Measurements from ENCODE around the gene MYO9B. TPM values are rescaled to one million over a fixed set of nuclear protein-coding genes. Genes with fewer than 3 reads are reported as not detected.
A peak's percentile ranks its signal among the peaks of the same experiment; 100 is the strongest.

MYO9B gene
- total RNA-seq, 3 donors from 2014 or later (not counting 1 experiment from before 2014, with no cell fraction given): 321 to 378 (median 365) TPM

GRCh38 chr19:17232258-17232657 is 156.7 kb downstream of the MYO9B start:
- no peak for TF ChIP-seq CTCF (IDR thresholded peaks at IDR 0.05)
- ATAC-seq (no peak), DNase-seq (no peak)
- Mint-ChIP-seq H3K27me3 (ENCODE audit: low read depth in 2 of 2) (no peaks in the 10 kb centered on the region), H3K36me3 (no peaks in the 10 kb centered on the region), H3K27ac (no peak overlapping the region), H3K4me1 (peaks cover 2 to 23% of the 10 kb centered on the region in 2 donors), H3K4me3 (no peak overlapping the region), H3K9me3 (no peaks in the 10 kb centered on the region)
- Histone ChIP-seq H3K27ac (ENCODE audit: low read length) (no peak overlapping the region), H3K36me3 (ENCODE audit: control insufficient read depth, insufficient read depth, low read length) (peaks cover 2% of the 10 kb centered on the region), H3K4me3 (ENCODE audit: low read length) (no peak overlapping the region), H3K4me1 (ENCODE audit: control insufficient read depth, insufficient read depth, low read length) (peaks cover 21% of the 10 kb centered on the region), H3K27me3 (ENCODE audit: control insufficient read depth, insufficient read depth, low read length) (no peaks in the 10 kb centered on the region), H3K9me3 (ENCODE audit: control insufficient read depth, insufficient read depth, low read length) (no peaks in the 10 kb centered on the region)
- WGBS (ENCODE audit: insufficient coverage): 95% methylated on average over 25 of the region's 25 CpGs
- intact Hi-C loops (cut with micrococcal nuclease): no loop called here

- peaks cover 0 to 23% of the 10 kb centered on the region in 2 donors for H3K4me1 Mint-ChIP-seq
- TF ChIP-seq CTCF (IDR thresholded peaks at IDR 0.05): no peak
- H3K27me3 Mint-ChIP-seq (ENCODE audit: low read depth in 2 of 2): no peaks in the 10 kb centered on the region
- ATAC-seq (peak; percentile 42 to 60 (median 60)), DNase-seq (peak; percentile 52 to 78)
- H3K4me3 ChIP-seq (ENCODE audit: low read length): peak overlapping the region; percentile 45
- H3K4me1 ChIP-seq (ENCODE audit: control insufficient read depth, insufficient read depth, low read length): peaks cover 16% of the 10 kb centered on the region
- no peaks in the 10 kb centered on the region for H3K36me3 Mint-ChIP-seq
- intact Hi-C loops (cut with micrococcal nuclease): loop anchor here (1.0 kb wide), 1 partner anchor 168 kb away; no protein-coding TSS in a partner anchor
- H3K9me3 ChIP-seq (ENCODE audit: control insufficient read depth, insufficient read depth, low read length): no peaks in the 10 kb centered on the region
- peak overlapping the region; percentile 76 for H3K4me3 Mint-ChIP-seq
- 26% methylated on average over 9 of the region's 11 CpGs for WGBS (ENCODE audit: insufficient coverage)
- H3K27me3 ChIP-seq (ENCODE audit: control insufficient read depth, insufficient read depth, low read length): no peaks in the 10 kb centered on the region
- H3K9me3 Mint-ChIP-seq: no peaks in the 10 kb centered on the region
- peaks cover 2% of the 10 kb centered on the region for H3K36me3 ChIP-seq (ENCODE audit: control insufficient read depth, insufficient read depth, low read length)
- peak overlapping the region in 1 of 2 donors; percentile 66 for H3K27ac Mint-ChIP-seq
- no peak overlapping the region for H3K27ac ChIP-seq (ENCODE audit: low read length)
Observed at GRCh38 chr19:17234911-17235299, 159.3 kb downstream of the MYO9B start.

- H3K27ac ChIP-seq (ENCODE audit: low read length): no peak overlapping the region
- peak; percentile 65 for TF ChIP-seq CTCF (IDR thresholded peaks at IDR 0.05)
- ATAC-seq (peak; percentile 92 to 97 (median 96)), DNase-seq (peak; percentile 71 to 91)
- peaks cover 2% of the 10 kb centered on the region for H3K36me3 ChIP-seq (ENCODE audit: control insufficient read depth, insufficient read depth, low read length)
- H3K36me3 Mint-ChIP-seq: no peaks in the 10 kb centered on the region
- no peaks in the 10 kb centered on the region for H3K27me3 Mint-ChIP-seq (ENCODE audit: low read depth in 2 of 2)
- H3K27ac Mint-ChIP-seq: peak overlapping the region in 1 of 2 donors; percentile 66
- H3K4me1 ChIP-seq (ENCODE audit: control insufficient read depth, insufficient read depth, low read length): peaks cover 16% of the 10 kb centered on the region
- peak overlapping the region; percentile 74 for H3K4me3 Mint-ChIP-seq
- no peaks in the 10 kb centered on the region for H3K27me3 ChIP-seq (ENCODE audit: control insufficient read depth, insufficient read depth, low read length)
- H3K9me3 ChIP-seq (ENCODE audit: control insufficient read depth, insufficient read depth, low read length): no peaks in the 10 kb centered on the region
- intact Hi-C loops (cut with micrococcal nuclease): loop anchor here (1.0 kb wide), 1 partner anchor 168 kb away; no protein-coding TSS in a partner anchor
- peaks cover 0 to 23% of the 10 kb centered on the region in 2 donors for H3K4me1 Mint-ChIP-seq
- peak overlapping the region; percentile 45 for H3K4me3 ChIP-seq (ENCODE audit: low read length)
- H3K9me3 Mint-ChIP-seq: no peaks in the 10 kb centered on the region
- 2% methylated on average over 80 of the region's 80 CpGs for WGBS (ENCODE audit: insufficient coverage)
Observed at GRCh38 chr19:17235300-17235970, 159.9 kb downstream of the MYO9B start.
